ENCODE results near the gene LACTB. TPM values are rescaled to one million over a fixed set of nuclear protein-coding genes. Genes with fewer than 3 reads are reported as not detected.

LACTB gene
- total and polyA plus RNA-seq, 2 of the 13 experiments (the other 11 are each of a cell fraction or from before 2014, with no cell fraction given) = 14.8 to 23.0 TPM

DNA sequence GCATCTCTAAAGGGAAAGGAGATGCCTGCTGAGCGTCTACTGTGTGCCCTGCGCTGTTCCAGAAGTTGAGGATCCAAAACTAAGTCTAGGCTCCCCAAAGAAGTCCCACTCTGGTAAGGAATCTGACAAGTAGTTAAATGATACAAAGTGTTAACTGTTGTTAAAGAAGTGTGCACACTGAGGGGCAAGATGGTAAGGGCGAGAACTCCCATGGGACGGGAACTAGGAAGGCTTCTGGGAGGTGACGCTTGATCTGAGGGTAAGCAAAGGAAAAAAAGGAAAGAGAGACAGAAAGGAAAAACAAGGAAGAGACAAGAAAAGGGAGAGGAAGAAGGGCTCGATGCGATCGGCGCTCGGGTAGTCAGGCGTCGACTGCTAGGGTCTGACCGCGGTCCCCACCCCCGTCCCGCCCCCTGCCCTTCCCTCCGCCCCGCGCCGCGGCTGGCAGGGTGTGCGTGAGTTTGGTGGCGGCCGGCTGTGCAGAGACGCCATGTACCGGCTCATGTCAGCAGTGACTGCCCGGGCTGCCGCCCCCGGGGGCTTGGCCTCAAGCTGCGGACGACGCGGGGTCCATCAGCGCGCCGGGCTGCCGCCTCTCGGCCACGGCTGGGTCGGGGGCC lies at the start of gene LACTB (continued):
- TF ChIP-seq, protein P1, sequence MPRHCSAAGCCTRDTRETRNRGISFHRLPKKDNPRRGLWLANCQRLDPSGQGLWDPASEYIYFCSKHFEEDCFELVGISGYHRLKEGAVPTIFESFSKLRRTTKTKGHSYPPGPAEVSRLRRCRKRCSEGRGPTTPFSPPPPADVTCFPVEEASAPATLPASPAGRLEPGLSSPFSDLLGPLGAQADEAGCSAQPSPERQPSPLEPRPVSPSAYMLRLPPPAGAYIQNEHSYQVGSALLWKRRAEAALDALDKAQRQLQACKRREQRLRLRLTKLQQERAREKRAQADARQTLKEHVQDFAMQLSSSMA (CRISPR knock-in tag; IDR thresholded peaks at IDR 0.05) = no peak
- TF ChIP-seq ZMYM3 (CRISPR knock-in tag; IDR thresholded peaks at IDR 0.05) (0 out of 2 replicates have a peak, but pooled peaks have one; percentile 24), MAZ (IDR thresholded peaks at IDR 0.05; ENCODE audit: borderline replicate concordance, low read depth, low read length) (no peak), MAZ (CRISPR knock-in tag; IDR thresholded peaks at IDR 0.05; ENCODE audit: low read depth) (no peak), IRF2 (CRISPR knock-in tag; IDR thresholded peaks at IDR 0.05) (0 out of 2 replicates have a peak, but pooled peaks have one; percentile 44), MYC (CRISPR knock-in tag; IDR thresholded peaks at IDR 0.05; ENCODE audit: borderline replicate concordance) (0 out of 2 replicates have a peak, but pooled peaks have one; percentile 45), IKZF1 (IDR thresholded peaks at IDR 0.05) (no peak), ZFP36 (IDR thresholded peaks at IDR 0.05; ENCODE audit: borderline replicate concordance, low read depth, low read length, partially characterized antibody) (no peak), REPIN1 (CRISPR knock-in tag; IDR thresholded peaks at IDR 0.05; ENCODE audit: borderline replicate concordance, low read depth) (peak; percentile 37; the same call in 1 of the 2 replicates), SRF (IDR thresholded peaks at IDR 0.05; ENCODE audit: low read depth, low read length) (peak; percentile 98), KMT2B (CRISPR knock-in tag; IDR thresholded peaks at IDR 0.05) (peak; percentile 86; the same call in 1 of the 2 replicates), ZNF331 (CRISPR knock-in tag; IDR thresholded peaks at IDR 0.05) (peak; percentile 52; the same call in 1 of the 2 replicates), POLR2AphosphoS5 (IDR thresholded peaks at IDR 0.05; ENCODE audit: low read depth, low read length) (peak; percentile 55), SP4 (CRISPR knock-in tag; IDR thresholded peaks at IDR 0.05) (peak; percentile 73), GABPB1 (CRISPR knock-in tag; IDR thresholded peaks at IDR 0.05) (peak; percentile 61)
- TF ChIP-seq, protein P2, sequence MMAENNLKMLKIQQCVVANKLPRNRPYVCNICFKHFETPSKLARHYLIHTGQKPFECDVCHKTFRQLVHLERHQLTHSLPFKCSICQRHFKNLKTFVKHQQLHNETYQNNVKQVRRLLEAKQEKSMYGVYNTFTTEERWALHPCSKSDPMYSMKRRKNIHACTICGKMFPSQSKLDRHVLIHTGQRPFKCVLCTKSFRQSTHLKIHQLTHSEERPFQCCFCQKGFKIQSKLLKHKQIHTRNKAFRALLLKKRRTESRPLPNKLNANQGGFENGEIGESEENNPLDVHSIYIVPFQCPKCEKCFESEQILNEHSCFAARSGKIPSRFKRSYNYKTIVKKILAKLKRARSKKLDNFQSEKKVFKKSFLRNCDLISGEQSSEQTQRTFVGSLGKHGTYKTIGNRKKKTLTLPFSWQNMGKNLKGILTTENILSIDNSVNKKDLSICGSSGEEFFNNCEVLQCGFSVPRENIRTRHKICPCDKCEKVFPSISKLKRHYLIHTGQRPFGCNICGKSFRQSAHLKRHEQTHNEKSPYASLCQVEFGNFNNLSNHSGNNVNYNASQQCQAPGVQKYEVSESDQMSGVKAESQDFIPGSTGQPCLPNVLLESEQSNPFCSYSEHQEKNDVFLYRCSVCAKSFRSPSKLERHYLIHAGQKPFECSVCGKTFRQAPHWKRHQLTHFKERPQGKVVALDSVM (CRISPR knock-in tag; IDR thresholded peaks at IDR 0.05) = peak; percentile 17; the same call in 1 of the 2 replicates
- TF ChIP-seq, protein P3, sequence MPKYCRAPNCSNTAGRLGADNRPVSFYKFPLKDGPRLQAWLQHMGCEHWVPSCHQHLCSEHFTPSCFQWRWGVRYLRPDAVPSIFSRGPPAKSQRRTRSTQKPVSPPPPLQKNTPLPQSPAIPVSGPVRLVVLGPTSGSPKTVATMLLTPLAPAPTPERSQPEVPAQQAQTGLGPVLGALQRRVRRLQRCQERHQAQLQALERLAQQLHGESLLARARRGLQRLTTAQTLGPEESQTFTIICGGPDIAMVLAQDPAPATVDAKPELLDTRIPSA (CRISPR knock-in tag; IDR thresholded peaks at IDR 0.05; ENCODE audit: borderline replicate concordance) = no peak
- TF ChIP-seq, protein P4, sequence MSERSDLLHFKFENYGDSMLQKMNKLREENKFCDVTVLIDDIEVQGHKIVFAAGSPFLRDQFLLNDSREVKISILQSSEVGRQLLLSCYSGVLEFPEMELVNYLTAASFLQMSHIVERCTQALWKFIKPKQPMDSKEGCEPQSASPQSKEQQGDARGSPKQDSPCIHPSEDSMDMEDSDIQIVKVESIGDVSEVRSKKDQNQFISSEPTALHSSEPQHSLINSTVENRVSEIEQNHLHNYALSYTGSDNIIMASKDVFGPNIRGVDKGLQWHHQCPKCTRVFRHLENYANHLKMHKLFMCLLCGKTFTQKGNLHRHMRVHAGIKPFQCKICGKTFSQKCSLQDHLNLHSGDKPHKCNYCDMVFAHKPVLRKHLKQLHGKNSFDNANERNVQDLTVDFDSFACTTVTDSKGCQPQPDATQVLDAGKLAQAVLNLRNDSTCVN (CRISPR knock-in tag; IDR thresholded peaks at IDR 0.05; ENCODE audit: borderline replicate concordance) = no peak; the same call in 1 of the 2 replicates
- TF ChIP-seq, protein P5, sequence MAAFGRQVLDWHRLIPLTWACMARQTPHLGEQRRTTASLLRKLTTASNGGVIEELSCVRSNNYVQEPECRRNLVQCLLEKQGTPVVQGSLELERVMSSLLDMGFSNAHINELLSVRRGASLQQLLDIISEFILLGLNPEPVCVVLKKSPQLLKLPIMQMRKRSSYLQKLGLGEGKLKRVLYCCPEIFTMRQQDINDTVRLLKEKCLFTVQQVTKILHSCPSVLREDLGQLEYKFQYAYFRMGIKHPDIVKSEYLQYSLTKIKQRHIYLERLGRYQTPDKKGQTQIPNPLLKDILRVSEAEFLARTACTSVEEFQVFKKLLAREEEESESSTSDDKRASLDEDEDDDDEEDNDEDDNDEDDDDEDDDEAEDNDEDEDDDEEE (CRISPR knock-in tag; IDR thresholded peaks at IDR 0.05) = no peak

Data from HepG2 (cell line).